ENCODE results near the gene FRYL.
A peak's percentile ranks its signal among the peaks of the same experiment; 100 is the strongest.
"Not testable (repeated sequence)": the region's sequence is repeated elsewhere in the genome, so short reads cannot be mapped to it uniquely, and the experiment has no call there.

The FRYL gene

GRCh38 chr4:48785302-48785701 is 5.2 kb upstream of the FRYL start:
- DNase-seq = no peak

- DNase-seq = no peak
These were observed 1.9 kb upstream of the FRYL start for GRCh38 chr4:48781968-48782367.

GRCh38 chr4:48780865-48781214 is 761 bp upstream of the FRYL start:
- peak; percentile 66 to 72 for DNase-seq

DNA sequence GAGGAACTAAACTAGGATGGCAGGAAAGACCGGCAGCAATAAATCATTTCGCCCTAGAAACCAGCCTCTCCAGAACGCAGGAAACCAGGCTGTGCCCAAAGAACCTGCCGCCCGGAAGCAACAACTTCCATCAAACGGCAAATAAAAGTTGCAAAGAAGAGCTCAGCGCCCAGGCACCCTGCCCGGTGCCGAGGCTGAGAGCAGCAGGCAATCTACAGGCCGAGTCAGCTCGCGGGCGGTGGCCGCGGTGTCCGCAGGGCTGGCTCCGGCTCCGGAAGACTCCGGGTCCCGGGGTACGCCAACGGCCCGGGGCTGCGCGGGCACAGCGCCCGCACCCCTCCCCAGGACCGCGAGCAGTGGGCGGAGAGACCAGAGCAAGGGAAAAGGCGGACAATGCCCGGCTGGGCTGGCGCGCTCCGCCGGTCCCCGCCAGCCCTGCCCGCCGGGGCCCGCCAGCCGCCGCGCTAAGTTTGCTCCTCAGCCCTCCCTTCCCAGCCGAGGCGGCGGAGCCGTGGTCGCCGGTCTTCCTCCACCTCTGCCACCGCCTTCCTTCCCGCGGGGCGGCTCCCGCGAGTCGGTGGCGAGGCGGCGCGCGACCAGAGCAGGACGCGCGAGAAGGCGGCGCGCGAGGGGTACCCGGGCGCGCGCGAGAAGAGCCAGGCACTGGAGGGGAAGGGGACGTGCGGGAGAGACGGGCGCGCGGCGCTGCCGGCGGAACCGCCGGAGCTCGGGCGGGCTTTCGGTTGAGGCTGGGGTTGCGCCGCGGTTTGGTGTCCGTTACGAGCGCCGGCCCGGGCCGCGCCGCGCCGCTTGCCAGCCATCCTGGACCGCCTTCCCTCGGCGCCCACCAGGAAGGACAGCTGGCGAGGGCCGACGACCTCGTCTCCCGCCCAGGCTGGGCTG is 733 bp downstream of the FRYL start:
- DNase-seq = peak; percentile 63 to 74

DNA sequence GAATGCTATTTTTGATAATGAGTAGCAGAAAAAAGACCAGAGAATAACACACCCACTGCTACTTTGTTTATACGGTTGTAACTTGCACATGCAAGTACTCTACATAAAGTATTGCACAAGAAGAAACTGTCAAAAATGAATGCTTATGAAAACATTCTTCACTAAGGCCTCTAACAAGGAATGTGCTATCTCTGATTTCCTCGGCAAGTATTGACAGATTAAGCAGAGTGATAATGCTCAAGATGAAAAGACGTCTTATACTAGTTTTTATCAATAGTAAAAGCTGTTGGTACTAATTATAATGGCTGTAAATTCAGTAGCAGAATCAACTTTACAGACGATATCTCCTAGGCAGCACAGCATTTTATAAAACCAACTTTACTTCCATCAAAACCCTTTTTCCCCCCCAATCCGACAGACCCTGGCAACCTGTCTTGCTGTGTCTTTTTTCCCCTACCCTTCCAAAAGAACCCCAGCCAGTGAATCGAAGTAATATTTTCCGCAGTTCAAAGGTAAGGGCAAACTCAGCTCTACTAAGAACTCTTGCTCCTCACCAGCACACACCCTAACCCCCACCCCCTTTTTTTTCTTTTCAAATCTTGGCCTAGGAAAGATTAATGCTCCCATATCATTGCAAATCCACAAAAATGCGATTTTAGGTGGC is 1.5 kb downstream of the FRYL start:
- DNase-seq = peak; percentile 61 to 67

GRCh38 chr4:48777739-48778138 is 2.3 kb downstream of the FRYL start:
- no peak for DNase-seq

- DNase-seq = no peak
These were observed 5.0 kb downstream of the FRYL start for GRCh38 chr4:48774760-48775710.

DNA sequence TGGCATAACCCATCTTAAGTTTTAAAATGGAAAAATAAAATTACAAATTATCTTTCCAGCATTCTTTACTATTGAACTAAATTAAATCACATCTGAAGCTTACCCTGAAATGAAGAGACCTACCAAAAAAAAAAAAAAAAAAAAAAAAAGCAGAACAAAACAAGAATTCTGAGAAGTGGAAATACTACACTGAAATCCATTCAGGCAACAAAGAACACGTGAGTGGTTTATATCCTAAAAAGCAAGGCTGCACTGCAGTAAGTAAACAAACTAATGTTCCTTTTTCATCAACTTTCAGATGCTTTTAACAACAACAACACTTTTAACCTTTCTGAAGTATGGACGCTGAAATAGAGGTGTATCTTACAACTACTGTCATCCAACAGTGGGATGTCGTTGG is 7.5 kb downstream of the FRYL start:
- DNase-seq = no peak

DNA sequence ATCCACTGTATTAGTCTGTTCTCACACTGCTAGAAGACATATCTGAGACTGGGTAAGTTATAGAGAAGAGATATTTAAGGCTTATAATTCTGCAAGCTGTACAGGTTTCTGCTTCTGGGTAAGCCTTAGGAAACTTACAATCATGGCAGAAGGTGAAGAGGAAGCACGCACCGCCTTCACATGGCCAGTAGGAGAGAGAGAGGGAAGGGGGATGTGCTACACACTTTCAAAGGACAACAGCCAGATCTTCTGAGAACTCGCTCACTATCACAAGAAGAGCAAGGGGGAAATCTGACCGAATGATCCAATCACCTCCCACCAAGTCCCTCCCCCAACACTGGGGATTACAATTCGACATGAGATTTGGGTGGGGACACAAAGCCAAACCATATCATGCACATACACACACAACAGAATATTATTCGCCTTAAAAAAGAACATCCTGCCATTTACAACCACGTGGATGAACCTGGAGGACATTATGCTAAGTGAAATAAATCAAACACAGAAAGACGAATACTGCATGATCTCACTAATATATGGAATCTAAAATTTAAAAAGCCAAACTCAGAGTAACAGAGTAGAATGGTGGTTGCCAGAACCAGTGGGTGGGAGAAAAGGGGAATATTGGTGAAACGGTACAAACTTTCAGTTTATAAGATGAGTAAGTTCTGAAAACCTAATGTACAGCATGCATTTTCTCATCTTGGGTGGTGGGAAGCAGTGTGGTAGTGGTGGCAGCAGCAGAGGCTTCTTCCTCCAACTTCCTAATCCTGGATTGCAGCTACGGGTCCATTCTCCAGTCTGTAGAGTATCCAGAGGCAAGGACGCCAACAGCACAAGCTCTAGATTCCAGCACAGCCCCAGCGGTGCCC is 12.8 kb downstream of the FRYL start:
- no peak for DNase-seq

DNA sequence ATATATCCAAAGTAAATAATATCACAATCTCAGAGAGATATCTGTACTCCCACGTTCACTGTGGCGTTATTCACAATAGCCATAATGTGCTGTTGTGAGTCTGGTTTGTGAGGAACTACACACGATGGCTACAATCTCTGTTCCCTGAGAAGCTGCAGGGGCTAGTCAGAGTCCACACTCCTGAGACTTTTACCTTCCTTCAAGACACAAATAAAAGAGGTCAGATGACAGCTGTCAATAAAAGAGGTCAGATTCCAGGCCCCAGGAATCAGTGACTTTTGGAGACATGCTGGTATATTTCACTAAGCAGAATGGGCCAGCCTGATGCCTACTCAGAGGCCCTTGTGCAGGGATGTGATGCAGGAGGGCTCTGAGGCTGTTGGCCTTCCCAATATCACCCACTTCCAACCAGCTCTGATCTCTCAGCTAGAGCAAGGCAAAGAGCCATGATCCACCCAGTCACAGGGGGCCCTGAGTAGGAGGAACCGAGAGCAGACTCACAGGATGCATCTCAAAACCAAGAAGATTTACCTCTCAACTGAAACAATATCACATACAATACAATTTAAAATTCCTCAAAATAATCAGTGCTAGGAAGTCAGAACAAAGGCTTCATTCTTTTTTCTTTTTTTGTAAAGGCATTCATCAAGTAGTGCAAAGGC is 13.8 kb downstream of the FRYL start:
- DNase-seq = no peak

DNA sequence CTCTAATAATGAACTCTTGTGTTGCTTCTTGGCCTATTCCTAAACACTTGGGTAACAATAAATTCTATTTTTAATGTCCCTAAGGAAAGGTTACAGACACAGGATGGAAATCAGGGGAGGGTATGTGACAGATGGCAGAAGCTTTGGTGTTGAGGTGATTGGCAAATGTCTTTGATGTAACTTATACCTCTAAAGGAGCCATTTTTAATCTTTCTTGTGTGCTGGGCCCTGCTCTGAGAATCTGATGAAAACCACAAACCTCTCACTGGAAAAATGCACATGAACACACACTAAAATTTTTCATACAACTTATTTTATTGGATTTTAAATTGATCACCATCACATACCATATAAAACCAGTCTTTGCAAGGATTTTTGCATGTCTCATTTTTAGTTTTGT is 17.7 kb downstream of the FRYL start:
- DNase-seq = no peak

GRCh38 chr4:48761286-48761685 is 18.8 kb downstream of the FRYL start:
- no peak for DNase-seq

GRCh38 chr4:48758703-48759102 is 21.4 kb downstream of the FRYL start:
- DNase-seq = not testable (repeated sequence)

GRCh38 chr4:48756689-48757220 is 23.3 kb downstream of the FRYL start:
- no peak for DNase-seq

- DNase-seq = no peak
These were observed 24.8 kb downstream of the FRYL start for GRCh38 chr4:48755281-48755680.

- DNase-seq = no peak
These were observed 26.9 kb downstream of the FRYL start for GRCh38 chr4:48753159-48753558.

DNA sequence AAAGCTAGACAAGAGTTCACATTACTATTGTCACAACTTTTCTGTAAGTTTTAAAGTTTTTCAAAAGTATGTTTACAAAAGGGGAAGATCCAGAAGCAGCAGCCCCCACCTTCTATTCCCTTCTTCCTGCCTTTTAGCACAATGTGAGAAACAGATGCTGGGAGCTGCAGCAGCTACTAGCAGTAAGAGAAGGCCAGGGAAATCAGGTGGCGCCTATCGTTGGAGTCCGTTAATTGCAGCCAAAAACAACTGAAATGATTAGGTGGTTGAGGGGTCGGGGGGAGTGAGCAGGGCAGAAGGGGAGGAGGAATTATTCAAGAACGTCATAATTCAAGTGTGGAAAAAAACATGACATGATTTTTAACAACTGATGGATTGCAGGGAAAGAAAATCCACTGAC is 27.4 kb downstream of the FRYL start:
- peak; percentile 65 to 72 for DNase-seq

GRCh38 chr4:48752246-48752645 is 27.8 kb downstream of the FRYL start:
- DNase-seq = peak; percentile 53 to 66

DNA sequence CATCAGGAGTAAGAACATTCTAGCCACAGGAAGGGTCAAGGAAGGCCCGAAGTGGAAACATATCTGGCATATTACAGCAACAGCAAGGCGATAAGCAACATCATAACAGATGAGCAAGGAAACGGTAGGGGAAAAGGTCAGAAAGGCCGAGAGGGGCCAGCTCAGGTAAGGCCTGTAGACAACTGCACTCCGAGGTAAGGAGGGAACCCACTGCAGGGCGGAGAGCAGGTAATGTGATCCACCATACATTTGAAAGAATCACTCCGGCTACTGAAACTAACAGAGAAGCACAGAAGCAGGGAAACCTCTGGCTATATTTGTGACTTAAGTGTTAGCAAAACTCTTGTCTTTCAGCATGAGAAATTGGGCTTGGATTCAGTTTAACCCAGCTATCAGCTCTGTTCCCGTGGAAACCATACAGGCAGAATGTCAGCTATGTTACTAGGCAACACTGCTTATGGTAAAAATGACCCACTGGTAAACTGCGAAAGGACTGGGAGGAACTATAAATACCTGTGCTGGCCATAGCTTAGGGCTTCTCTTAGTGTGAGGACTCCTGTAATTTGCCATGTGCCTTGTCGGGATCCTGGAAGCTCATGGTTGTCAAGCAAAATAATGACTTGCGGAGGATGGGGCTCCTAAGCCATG is 31.0 kb downstream of the FRYL start:
- DNase-seq = no peak

DNA sequence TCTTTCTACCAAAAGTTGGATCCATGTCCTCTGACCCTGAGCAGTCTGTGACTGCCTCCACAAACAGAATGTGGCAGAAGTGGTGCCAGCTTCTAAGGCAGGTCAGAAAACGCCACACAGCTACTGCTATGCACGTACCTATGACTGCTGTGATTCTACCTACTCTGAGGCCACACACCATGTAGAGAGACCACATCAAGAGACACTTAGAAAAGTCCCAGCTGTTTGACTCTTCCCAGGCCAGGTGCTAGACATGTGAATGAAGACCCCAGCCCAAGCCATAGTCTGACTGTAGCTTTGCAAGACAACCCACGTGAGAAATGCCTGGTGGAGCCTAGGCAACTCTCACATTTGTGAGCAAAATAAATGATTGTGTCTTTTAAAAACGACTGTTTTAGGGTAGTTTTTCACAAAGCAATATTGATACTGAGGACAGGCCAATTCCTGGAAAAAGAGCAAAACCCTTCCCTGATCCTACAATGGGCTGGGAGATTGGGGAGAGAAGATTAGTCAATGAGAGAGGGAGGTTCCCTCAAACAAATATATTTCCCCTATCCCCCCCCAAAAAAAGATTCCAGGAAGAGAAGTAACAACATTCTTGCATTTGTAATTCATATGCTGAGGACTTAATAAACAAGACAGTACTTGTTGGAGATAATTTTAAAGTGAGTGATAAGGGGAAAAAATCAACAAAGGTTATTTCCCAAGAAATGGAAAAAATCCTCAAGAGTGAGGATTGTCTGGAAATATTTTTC is 33.3 kb downstream of the FRYL start:
- DNase-seq = no peak
